Adrenal gland (tissue), 5 donors: ENCODE measurements around the gene RUVBL2.
A peak's percentile ranks its signal among the peaks of the same experiment; 100 is the strongest.

Experiments used
- CTCF ChIP-seq, 6 experiments: fragments of 450-650 bp in 4 of 6; fragments of 200-600 bp in 2 of 6; sonication (generic) in 1 of 6; IDR thresholded peaks; 1 replicate in 5 of 6; 2 replicates in 1 of 6; pipeline versions ENCODE4 v1.5.1 to v1.8.0; 2016 to 2021; ENCODE audit warnings: antibody characterized with exemption in 6 of 6, mild to moderate bottlenecking in 2 of 6, moderate library complexity in 1 of 6
- POLR2A ChIP-seq, 2 donors: fragments of 450-650 bp; IDR thresholded peaks; one replicate each; pipeline ENCODE4 v1.6.1; 2017; ENCODE audit warnings: antibody characterized with exemption in 2 of 2, mild to moderate bottlenecking in 2 of 2, moderate library complexity in 1 of 2
- donor health status: DM: no; HTN: no; CAD: no.

GRCh38 chr19:49056101-49056901, 62.6 kb downstream of the RUVBL2 start:
- TF ChIP-seq CTCF (IDR thresholded peaks at IDR 0.05), result peak in 3 of 6 experiments; percentile 22 to 34 (median 24)
- TF ChIP-seq POLR2A (IDR thresholded peaks at IDR 0.05), result no peak
